Measurements from ENCODE around the gene GYPB. TPM values are rescaled to one million over a fixed set of nuclear protein-coding genes. Genes with fewer than 3 reads are reported as not detected.
"Not testable (repeated sequence)": the region's sequence is repeated elsewhere in the genome, so short reads cannot be mapped to it uniquely, and the experiment has no call there.

Gene GYPB
- total RNA-seq, 1 donor from 2014 or later: not detected

DNA sequence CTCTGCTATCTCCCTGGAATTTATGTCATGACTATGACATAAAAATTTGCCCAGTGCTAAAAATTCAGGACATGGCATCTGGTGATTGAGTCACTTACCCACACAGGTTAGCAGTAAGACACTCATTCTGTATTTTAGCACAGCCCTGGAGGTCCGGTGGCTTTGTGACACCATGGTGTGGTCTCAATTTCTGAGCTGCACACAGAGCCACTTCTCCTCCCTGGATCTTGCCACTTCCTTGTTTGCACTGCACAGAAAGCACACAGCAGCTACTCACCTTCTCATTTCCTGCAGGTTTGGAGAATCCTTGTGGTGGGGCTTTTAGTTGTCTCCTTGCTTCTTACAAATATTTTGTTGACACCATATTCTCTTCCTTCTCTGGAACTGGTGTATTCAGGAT is 69.0 kb downstream of the GYPB start:
- H4K20me1 ChIP-seq (ENCODE audit: low read depth); H3K4me1 ChIP-seq; H3K9me3 ChIP-seq (ENCODE audit: low read depth); H3F3A ChIP-seq (ENCODE audit: low read depth); H3K36me3 ChIP-seq; H2AFZ ChIP-seq (replicated peaks); H3K27me3 Mint-ChIP-seq (ENCODE audit: insufficient read depth, low read depth); H3K4me3 Mint-ChIP-seq; H3K4me3 ChIP-seq; H3K27ac ChIP-seq; DNase-seq (ENCODE audit: low spot score); H3K79me2 ChIP-seq (ENCODE audit: low read depth); H3K9ac ChIP-seq; H3K4me2 ChIP-seq; H3K27me3 ChIP-seq; H3K4me1 Mint-ChIP-seq; H3K36me3 Mint-ChIP-seq; H3K27ac Mint-ChIP-seq: not testable (repeated sequence)
- peaks cover 12% of the 10 kb centered on the region for H3K9me3 Mint-ChIP-seq

GRCh38 chr4:143947493-143947892 is 71.7 kb downstream of the GYPB start:
- not testable (repeated sequence) for H3K27ac Mint-ChIP-seq

More at GRCh38 chr4:143947493-143947892, 71.7 kb downstream of the GYPB start:
- H3K4me3 Mint-ChIP-seq; H3K27me3 ChIP-seq; H3F3A ChIP-seq (ENCODE audit: low read depth); H3K79me2 ChIP-seq (ENCODE audit: low read depth); H3K4me1 ChIP-seq; H4K20me1 ChIP-seq (ENCODE audit: low read depth); H3K4me1 Mint-ChIP-seq; H2AFZ ChIP-seq (replicated peaks); H3K36me3 Mint-ChIP-seq; H3K4me2 ChIP-seq; H3K27ac ChIP-seq; H3K9ac ChIP-seq; H3K9me3 ChIP-seq (ENCODE audit: low read depth); H3K36me3 ChIP-seq; H3K4me3 ChIP-seq; H3K27me3 Mint-ChIP-seq (ENCODE audit: insufficient read depth, low read depth); DNase-seq (ENCODE audit: low spot score): not testable (repeated sequence)
- peaks cover 10% of the 10 kb centered on the region for H3K9me3 Mint-ChIP-seq

Other genes with a start within 250 kb of the GYPB start
- not detected in 2 replicates for gene GYPE, start 113.8 kb downstream of the GYPB start, total RNA-seq (ENCODE audit: low replicate concordance)
- not detected in 2 replicates for gene GYPA, start 121.3 kb upstream of the GYPB start, total RNA-seq (ENCODE audit: low replicate concordance)